ENCODE data around the gene CCBE1. TPM values are rescaled to one million over a fixed set of nuclear protein-coding genes. Genes with fewer than 3 reads are reported as not detected.

The CCBE1 gene
- total and polyA plus RNA-seq, 2 of the 4 experiments (the other 2 are of a cell fraction) = 64.8 to 148 TPM

GRCh38 chr18:59431131-59431530 is 266.1 kb downstream of the CCBE1 start:
- CTCF ChIA-PET = no interaction called here
- no TSS peak for BruUV-seq (replicated peaks)
- in situ Hi-C loops (cut with MboI; ENCODE audit: low sequenced_read_pairs) = no loop called here

More at GRCh38 chr18:59431131-59431530, 266.1 kb downstream of the CCBE1 start:
- DNase-seq (no peak), ATAC-seq (ENCODE audit: low read depth) (no peak)
- no peak overlapping the region for H2BK120ac ChIP-seq (ENCODE audit: low read depth, low read length)
- H3K14ac ChIP-seq (replicated peaks; ENCODE audit: low read depth, low read length) = no peak overlapping the region
- H4K20me1 ChIP-seq (ENCODE audit: insufficient read depth, low read length) = no peaks in the 10 kb centered on the region
- H3K27ac ChIP-seq (ENCODE audit: insufficient read depth, low read length) = no peak overlapping the region
- H4K91ac ChIP-seq (ENCODE audit: insufficient read depth, low read depth, low read length) = no peak overlapping the region
- no CpG with 5 or more reads among the region's 1 CpG for WGBS, 2 experiments (ENCODE audit: extremely low coverage in 2 of 2, insufficient read length in 1 of 2)
- H3K4me1 ChIP-seq (ENCODE audit: control insufficient read depth, insufficient read depth, low read length) = no peaks in the 10 kb centered on the region
- H3K56ac ChIP-seq (ENCODE audit: extremely low read depth, insufficient read depth, low read length) = no peak overlapping the region
- H3K9ac ChIP-seq (ENCODE audit: low read depth, low read length) = no peak overlapping the region
- H3K18ac ChIP-seq (ENCODE audit: low read depth, low read length) = no peak overlapping the region
- no peak overlapping the region for H2AFZ ChIP-seq (replicated peaks; ENCODE audit: low read length, poor library complexity)
- no peak overlapping the region for H3K4ac ChIP-seq (ENCODE audit: low read depth, low read length)
- no peak overlapping the region for H2BK15ac ChIP-seq (ENCODE audit: low read depth, low read length)
- TF ChIP-seq RCOR1 (IDR thresholded peaks at IDR 0.05; ENCODE audit: insufficient replicate concordance, low read length) (no peak), CHD1 (IDR thresholded peaks at IDR 0.05; ENCODE audit: low read depth, low read length) (no peak), BHLHE40 (IDR thresholded peaks at IDR 0.05; ENCODE audit: low read depth, low read length) (no peak), ELK1 (IDR thresholded peaks at IDR 0.05; ENCODE audit: borderline replicate concordance, low read depth, low read length) (no peak), RAD21 (IDR thresholded peaks at IDR 0.05; ENCODE audit: low read length) (no peak), POLR2A (IDR thresholded peaks at IDR 0.05; ENCODE audit: low read depth, low read length) (no peak), SMC3 (IDR thresholded peaks at IDR 0.05; ENCODE audit: low read depth, low read length) (no peak), RFX5 (IDR thresholded peaks at IDR 0.05; ENCODE audit: low read depth, low read length) (no peak), MAZ (IDR thresholded peaks at IDR 0.05; ENCODE audit: borderline replicate concordance, low read depth, low read length) (no peak), USF2 (IDR thresholded peaks at IDR 0.05; ENCODE audit: low read depth, low read length) (no peak), FOS (IDR thresholded peaks at IDR 0.05; ENCODE audit: low read depth, low read length) (no peak), CEBPB (IDR thresholded peaks at IDR 0.05; ENCODE audit: low read depth, low read length) (no peak), MXI1 (IDR thresholded peaks at IDR 0.05; ENCODE audit: borderline replicate concordance, low read depth, low read length) (no peak), NFE2L2 (IDR thresholded peaks at IDR 0.05; ENCODE audit: low read depth, low read length) (no peak)
- no peak overlapping the region for H2AK5ac ChIP-seq (ENCODE audit: low read depth, low read length)
- intact Hi-C loops (cut with micrococcal nuclease) (no loop called here), dilution Hi-C loops (cut with HindIII; ENCODE audit: low sequenced_read_pairs, unreplicated experiment) (loop anchor here (25.0 kb wide), 1 partner anchor 381 kb away; no protein-coding TSS in a partner anchor)
- H2AK9ac ChIP-seq (replicated peaks; ENCODE audit: low read depth, low read length, poor library complexity) = no peak overlapping the region
- H2BK5ac ChIP-seq (ENCODE audit: low read depth, low read length, poor library complexity, severe bottlenecking) = no peak overlapping the region
- no peak overlapping the region for H3K23ac ChIP-seq (ENCODE audit: low read depth, low read length)
- no peak overlapping the region for H4K5ac ChIP-seq (ENCODE audit: low read depth, low read length)
- H3K9me3 ChIP-seq (ENCODE audit: control insufficient read depth, insufficient read depth, low read length) = no peaks in the 10 kb centered on the region
- H3K79me1 ChIP-seq (ENCODE audit: low read depth in 1 of 2, low read length in 2 of 2) = no peaks in the 10 kb centered on the region
- POLR2A ChIA-PET (ENCODE audit: unreplicated experiment) = no interaction called here
- no peak overlapping the region for H4K8ac ChIP-seq (ENCODE audit: low read depth in 2 of 2, low read length in 2 of 2)
- H3K36me3 ChIP-seq (ENCODE audit: control insufficient read depth, insufficient read depth, low read length) = peaks cover 2% of the 10 kb centered on the region
- no peak overlapping the region for H3K4me2 ChIP-seq (ENCODE audit: low read depth, low read length)
- no peaks in the 10 kb centered on the region for H3K27me3 ChIP-seq (ENCODE audit: control insufficient read depth, insufficient read depth, low read length)
- H2BK20ac ChIP-seq (ENCODE audit: low read depth, low read length) = no peak overlapping the region
- H3K4me3 ChIP-seq (ENCODE audit: insufficient read depth, low read depth, low read length) = no peak overlapping the region
- no peaks in the 10 kb centered on the region for H3K9me1 ChIP-seq (ENCODE audit: insufficient read depth, low read length)

All from IMR-90 (cell line).